H1 (cell line): ENCODE measurements around the gene MYO7B. TPM values are rescaled to one million over a fixed set of nuclear protein-coding genes. Genes with fewer than 3 reads are reported as not detected.

Source experiments
- CTCF ChIA-PET: fragments of 300-600 bp; sonication (Branson Sonifier 250); formaldehyde crosslinking; loops from one replicate; lab custom pipeline; 2021; ENCODE audit not compliant: partially characterized antibody; lab: Charles Lee
- POLR2A ChIA-PET: fragments of 300-600 bp; sonication (Branson Sonifier 250); formaldehyde crosslinking; loops from one replicate; lab custom pipeline; 2021; ENCODE audit warnings: inconsistent platforms; ENCODE audit not compliant: partially characterized antibody; lab: Charles Lee
- DNase-seq, 2 experiments: peaks; one replicate each; pipeline versions ENCODE4 v3.0.0 to v3.0.0-alpha.2; 2010 to 2022; ENCODE audit warnings: low spot score in 2 of 2, low read depth in 1 of 2, mixed read lengths in 1 of 2
- FAIRE-seq: peaks from 2 replicates; lab custom pipeline; 2011; peaks lifted over from hg19 to GRCh38; lab: Jason Lieb, UNC
- H2AFZ ChIP-seq: 2 replicates; pipeline ENCODE4 v1.8.1; 2012; ENCODE audit warnings: low read length, inconsistent platforms
- H2AK5ac ChIP-seq: 2 replicates; pipeline ENCODE4 v1.6.1; 2013; ENCODE audit warnings: low read depth, low read length
- H2BK120ac ChIP-seq: replicated peaks from 2 replicates; pipeline ENCODE3; 2013; ENCODE audit warnings: low read depth, low read length, inconsistent platforms
- H2BK12ac ChIP-seq: 2 replicates; pipeline ENCODE4 v1.6.1; 2013; ENCODE audit warnings: low read depth, low read length
- H2BK15ac ChIP-seq: 2 replicates; pipeline ENCODE4 v1.6.1; 2013; ENCODE audit warnings: low read length
- H2BK20ac ChIP-seq: 2 replicates; pipeline ENCODE4 v1.6.1; 2013; ENCODE audit warnings: low read length
- H2BK5ac ChIP-seq: 2 replicates; pipeline ENCODE4 v1.6.1; 2013; ENCODE audit warnings: low read depth, low read length
- H3K14ac ChIP-seq: 2 replicates; pipeline ENCODE4 v1.6.1; 2013; ENCODE audit warnings: inconsistent platforms; ENCODE audit not compliant: insufficient read length
- H3K18ac ChIP-seq: 2 replicates; pipeline ENCODE4 v1.6.1; 2013; ENCODE audit warnings: low read length; ENCODE audit errors: extremely low read depth
- H3K23ac ChIP-seq: 2 replicates; pipeline ENCODE4 v1.6.1; 2013; ENCODE audit warnings: inconsistent platforms; ENCODE audit not compliant: insufficient read length
- H3K23me2 ChIP-seq: 2 replicates; pipeline ENCODE4 v1.6.1; 2013; ENCODE audit warnings: low read depth, low read length
- H3K27ac ChIP-seq: 2 replicates; pipeline ENCODE4 v1.6.1; 2011; ENCODE audit warnings: low read depth, low read length, inconsistent platforms
- H3K27me3 ChIP-seq, 4 experiments: replicated peaks in 1 of 4; 1 replicate in 1 of 4; 2 replicates in 3 of 4; pipeline versions ENCODE4 v1.6.1 to v1.8.1; 2011 to 2013; ENCODE audit warnings: low read length in 3 of 4, mild to moderate bottlenecking in 3 of 4, inconsistent platforms in 2 of 4, mixed read lengths in 2 of 4, moderate library complexity in 1 of 4; ENCODE audit not compliant: control insufficient read depth in 3 of 4, insufficient read depth in 3 of 4; ENCODE audit errors: extremely low read depth in 1 of 4
- H3K36me3 ChIP-seq, 4 experiments: 2 replicates each; pipeline versions ENCODE4 v1.6.1 to v1.8.1; 2011 to 2013; ENCODE audit warnings: mild to moderate bottlenecking in 4 of 4, low read length in 3 of 4, moderate library complexity in 2 of 4, control low read depth in 1 of 4, inconsistent platforms in 1 of 4; ENCODE audit not compliant: insufficient read depth in 4 of 4, control insufficient read depth in 2 of 4
- H3K4ac ChIP-seq: replicated peaks from 2 replicates; pipeline ENCODE3; 2013; ENCODE audit warnings: low read length, low read depth, mixed read lengths, inconsistent platforms; ENCODE audit not compliant: insufficient read length
- H3K4me1 ChIP-seq, 4 experiments: replicated peaks in 1 of 4; 1 replicate in 1 of 4; 2 replicates in 3 of 4; pipeline versions ENCODE4 v1.6.1 to v1.8.1; 2011 to 2013; ENCODE audit warnings: low read length in 3 of 4, inconsistent platforms in 2 of 4, mixed read lengths in 1 of 4; ENCODE audit not compliant: insufficient read depth in 4 of 4, control insufficient read depth in 3 of 4
- H3K4me2 ChIP-seq, 2 experiments: 2 replicates each; pipeline versions ENCODE4 v1.6.1 to v1.8.1; 2011 to 2013; ENCODE audit warnings: low read depth in 2 of 2, low read length in 2 of 2, control low read depth in 1 of 2, inconsistent platforms in 1 of 2, mild to moderate bottlenecking in 1 of 2; ENCODE audit not compliant: insufficient read depth in 1 of 2
- H3K4me3 ChIP-seq, 4 experiments: fragments of 200-600, 300-600 bp in 1 of 4; sonication (generic), shearing (Covaris generic), sonication (Bioruptor Twin) in 1 of 4; 2 replicates each; pipeline versions ENCODE4 v1.5.1 to v1.8.1; 2011 to 2016; ENCODE audit warnings: low read length in 4 of 4, low read depth in 3 of 4, control low read depth in 2 of 4, inconsistent platforms in 2 of 4, mild to moderate bottlenecking in 2 of 4, mixed read lengths in 1 of 4, moderate library complexity in 1 of 4; ENCODE audit not compliant: insufficient read depth in 2 of 4; ENCODE audit errors: extremely low read depth in 1 of 4
- H3K56ac ChIP-seq: replicated peaks from 2 replicates; pipeline ENCODE3; 2013; ENCODE audit warnings: low read depth, mild to moderate bottlenecking, mixed read lengths, low read length, inconsistent platforms; ENCODE audit not compliant: insufficient read length
- H3K79me1 ChIP-seq: 2 replicates; pipeline ENCODE4 v1.6.1; 2013; ENCODE audit warnings: low read depth, low read length, control low read depth
- H3K79me2 ChIP-seq, 2 experiments: 2 replicates each; pipeline versions ENCODE4 v1.6.1 to v1.8.1; 2012 to 2013; ENCODE audit warnings: low read length in 2 of 2, mild to moderate bottlenecking in 2 of 2, inconsistent platforms in 1 of 2; ENCODE audit not compliant: insufficient read depth in 2 of 2, control insufficient read depth in 1 of 2
- H3K9ac ChIP-seq, 4 experiments: replicated peaks in 1 of 4; 1 replicate in 1 of 4; 2 replicates in 3 of 4; pipeline versions ENCODE4 v1.6.1 to v1.8.1; 2011 to 2013; ENCODE audit warnings: low read depth in 3 of 4, low read length in 3 of 4, control low read depth in 2 of 4, mild to moderate bottlenecking in 2 of 4, moderate library complexity in 2 of 4, inconsistent platforms in 1 of 4; ENCODE audit errors: extremely low read depth in 1 of 4
- H3K9me3 ChIP-seq, 2 experiments: 2 replicates each; pipeline versions ENCODE4 v1.6.1 to v1.8.1; 2012 to 2013; ENCODE audit warnings: mild to moderate bottlenecking in 2 of 2, moderate library complexity in 2 of 2, control low read depth in 1 of 2, inconsistent platforms in 1 of 2, low read depth in 1 of 2, low read length in 1 of 2, mixed read lengths in 1 of 2; ENCODE audit not compliant: insufficient read depth in 2 of 2
- H4K20me1 ChIP-seq, 2 experiments: replicated peaks in 1 of 2; 2 replicates each; pipeline versions ENCODE3 to v1.8.1; 2011 to 2013; ENCODE audit warnings: inconsistent platforms in 2 of 2, low read length in 2 of 2, mild to moderate bottlenecking in 1 of 2; ENCODE audit not compliant: insufficient read depth in 2 of 2, control insufficient read depth in 1 of 2
- H4K5ac ChIP-seq: 2 replicates; pipeline ENCODE4 v1.6.1; 2013; ENCODE audit warnings: low read length, low read depth, mixed read lengths, inconsistent platforms; ENCODE audit not compliant: insufficient read length
- H4K8ac ChIP-seq: 2 replicates; pipeline ENCODE4 v1.8.0; 2013; ENCODE audit warnings: mild to moderate bottlenecking, moderate library complexity, low read length, inconsistent platforms; ENCODE audit not compliant: insufficient read depth; ENCODE audit errors: extremely low read depth
- H4K91ac ChIP-seq: replicated peaks from 2 replicates; pipeline ENCODE3; 2013; ENCODE audit warnings: low read length, mixed read lengths, inconsistent platforms; ENCODE audit not compliant: insufficient read length
- CHD1 ChIP-seq: IDR thresholded peaks from 2 replicates; pipeline ENCODE4 v1.6.1; 2012; ENCODE audit warnings: low read depth, low read length, improper control_type of control experiment
- EGR1 ChIP-seq: IDR thresholded peaks from 2 replicates; pipeline ENCODE4 v1.6.1; 2011; ENCODE audit warnings: low read depth, low read length, borderline replicate concordance
- EZH2 ChIP-seq: fragments of 200-600 bp; sonication (generic); IDR thresholded peaks from 2 replicates; pipeline ENCODE4 v1.7.1; 2012; ENCODE audit warnings: low read depth, mild to moderate bottlenecking, moderate library complexity, low read length, inconsistent platforms; ENCODE audit not compliant: severe bottlenecking
- KDM1A ChIP-seq: fragments of 200-600, 300-600 bp; sonication (generic); IDR thresholded peaks from 2 replicates; pipeline ENCODE4 v1.7.1; 2016; ENCODE audit warnings: mild to moderate bottlenecking, low read length, borderline replicate concordance
- PHF8 ChIP-seq: fragments of 200-600 bp; sonication (generic); conservative IDR thresholded peaks from 2 replicates; pipeline ENCODE4 v1.7.1; 2012; ENCODE audit warnings: low read depth, mild to moderate bottlenecking, inconsistent platforms, low read length, moderate library complexity
- POU5F1 ChIP-seq: IDR thresholded peaks from 2 replicates; pipeline ENCODE4 v1.6.1; 2011; ENCODE audit warnings: low read depth, mild to moderate bottlenecking, low read length, moderate library complexity
- TAF7 ChIP-seq: optimal IDR thresholded peaks from 2 replicates; pipeline ENCODE3; 2011; ENCODE audit warnings: low read depth, mild to moderate bottlenecking, inconsistent platforms, low read length, moderate library complexity, borderline replicate concordance
- WGBS, 2 experiments: shearing (Covaris generic) in 1 of 2; methylation state at CpG; one replicate each; pipeline versions ENCODE4 v1.1.6 to v1.1.7; 2013 to 2015; ENCODE audit warnings: low lambda C conversion rate in 2 of 2, mixed read lengths in 2 of 2, inconsistent platforms in 1 of 2, low coverage in 1 of 2, missing lambda C conversion rate in 1 of 2; ENCODE audit not compliant: insufficient replicate concordance in 2 of 2, insufficient coverage in 1 of 2, insufficient read length in 1 of 2; ENCODE audit errors: extremely low coverage in 1 of 2, missing lambda C conversion rate in 1 of 2; 5-methylcytosine and 5-hydroxymethylcytosine counted together
- polyA plus RNA-seq, 7 experiments: library from polyadenylated mRNA; depleted of rRNA in 3 of 7; stranded (reverse) in 5 of 7; unstranded in 2 of 7; fragments of >200 nt in 5 of 7; fragments of 200-250 nt in 2 of 7; gene quantifications; 1 replicate in 5 of 7; 2 replicates in 1 of 7; 4 replicates in 1 of 7; pipeline versions ENCODE4 v1.2.1 to v1.2.3, GENCODE V29; 2011 to 2013; ENCODE audit warnings: missing spikeins in 2 of 7, mixed read lengths in 2 of 7
- total RNA-seq: library from RNA; stranded (reverse); fragmentation: NEBNext Ultra II Directional; extraction: Animal tissue kit (Norgen Biotek cat#: 25700); gene quantifications from 2 replicates; pipeline ENCODE4 v1.2.1, GENCODE V29; 2021
- TF ChIP-seq, protein P1 (sequence below): IDR thresholded peaks from 2 replicates; pipeline ENCODE4 v1.6.1; 2011; ENCODE audit warnings: low read depth, mild to moderate bottlenecking, low read length; ENCODE audit not compliant: insufficient read depth
- TF ChIP-seq, protein P2 (sequence below): IDR thresholded peaks from 2 replicates; pipeline ENCODE4 v1.6.1; 2012; ENCODE audit warnings: inconsistent platforms

The MYO7B gene
- total and polyA plus RNA-seq, 2 of the 8 experiments (the other 6 are each of a cell fraction or from before 2014, with no cell fraction given): not detected

DNA sequence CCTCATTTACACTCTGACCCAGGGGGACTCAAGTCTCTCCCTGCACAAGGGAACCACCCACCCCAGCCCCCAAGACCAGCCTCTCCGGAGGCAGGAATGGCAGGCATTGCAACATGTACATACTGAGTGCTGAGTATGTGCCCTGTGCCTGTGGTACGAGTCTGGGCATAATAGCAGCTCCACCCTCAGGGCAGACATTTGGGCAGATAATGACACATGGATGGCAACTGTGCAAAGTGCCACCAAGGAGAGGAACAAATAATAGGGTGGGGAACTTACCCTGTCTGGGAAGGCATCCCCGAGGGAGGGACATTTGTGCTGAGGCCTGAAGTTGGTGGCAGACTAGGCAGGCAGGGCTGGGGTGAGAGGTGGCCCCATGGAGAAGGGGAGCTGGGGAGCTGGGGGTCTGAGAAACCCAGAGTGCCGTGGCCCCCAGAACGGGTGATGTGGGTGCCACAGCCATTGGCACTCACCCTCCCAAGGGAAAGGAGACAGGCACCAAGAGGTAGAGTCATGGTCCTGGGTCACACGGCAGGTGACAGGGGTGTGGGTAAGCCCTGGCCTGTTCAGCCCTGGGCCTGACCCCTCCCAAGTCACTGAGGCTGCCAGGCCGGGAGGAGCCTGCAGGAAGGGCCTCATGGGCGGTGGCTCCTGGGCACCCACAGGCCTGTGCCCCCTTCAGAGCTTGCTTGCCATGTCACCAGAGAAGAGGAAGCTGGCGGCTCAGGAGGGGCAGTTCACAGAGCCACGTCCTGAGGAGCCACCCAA lies 94.8 kb downstream of the MYO7B start:
- Histone ChIP-seq H3K79me1 (no peaks in the 10 kb centered on the region), H3K9me3 (no peaks in the 10 kb centered on the region), H2AK5ac (no peak overlapping the region), H3K18ac (no peak overlapping the region), H3K4ac (no peak overlapping the region), H3K27me3 (no peaks in the 10 kb centered on the region), H4K5ac (no peak overlapping the region), H3K36me3 (no peaks in the 10 kb centered on the region), H3K4me3 (no peak overlapping the region), H3K56ac (no peak overlapping the region), H2BK120ac (no peak overlapping the region), H3K4me2 (no peak overlapping the region), H3K4me1 (no peaks in the 10 kb centered on the region), H2BK20ac (no peak overlapping the region), H3K27ac (no peak overlapping the region), H3K9ac (no peak overlapping the region), H4K20me1 (no peaks in the 10 kb centered on the region), H2BK5ac (no peak overlapping the region), H3K23ac (no peak overlapping the region), H4K91ac (no peak overlapping the region), H3K23me2 (no peaks in the 10 kb centered on the region), H3K14ac (no peak overlapping the region), H2BK12ac (no peak overlapping the region), H3K79me2 (no peaks in the 10 kb centered on the region), H2AFZ (no peak overlapping the region), H2BK15ac (no peak overlapping the region), H4K8ac (no peak overlapping the region)
- no peak for TF ChIP-seq EZH2
- TF ChIP-seq KDM1A: no peak
- TF ChIP-seq PHF8: no peak
- TF ChIP-seq, protein P1, sequence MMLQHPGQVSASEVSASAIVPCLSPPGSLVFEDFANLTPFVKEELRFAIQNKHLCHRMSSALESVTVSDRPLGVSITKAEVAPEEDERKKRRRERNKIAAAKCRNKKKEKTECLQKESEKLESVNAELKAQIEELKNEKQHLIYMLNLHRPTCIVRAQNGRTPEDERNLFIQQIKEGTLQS: no peak
- TF ChIP-seq, protein P2, sequence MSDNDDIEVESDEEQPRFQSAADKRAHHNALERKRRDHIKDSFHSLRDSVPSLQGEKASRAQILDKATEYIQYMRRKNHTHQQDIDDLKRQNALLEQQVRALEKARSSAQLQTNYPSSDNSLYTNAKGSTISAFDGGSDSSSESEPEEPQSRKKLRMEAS: no peak
- TF ChIP-seq TAF7: no peak
- TF ChIP-seq EGR1: no peak
- TF ChIP-seq CHD1: no peak
- no peak for TF ChIP-seq POU5F1
- 89% methylated on average over 8 of the region's 10 CpGs; no CpG with 5 or more reads in 1 of the 2 experiments for WGBS, 2 experiments
- DNase-seq (no peak), FAIRE-seq (no peak)
- ChIA-PET POLR2A (no interaction called here), CTCF (interaction anchor here (0.6 to 6.4 kb wide), 6 partner anchors 10 to 39 kb away, joined by 3 to 50 read pairs (median 6); no protein-coding TSS in a partner anchor)
